ENCODE results near the gene TSPAN18.

Gene TSPAN18

DNA sequence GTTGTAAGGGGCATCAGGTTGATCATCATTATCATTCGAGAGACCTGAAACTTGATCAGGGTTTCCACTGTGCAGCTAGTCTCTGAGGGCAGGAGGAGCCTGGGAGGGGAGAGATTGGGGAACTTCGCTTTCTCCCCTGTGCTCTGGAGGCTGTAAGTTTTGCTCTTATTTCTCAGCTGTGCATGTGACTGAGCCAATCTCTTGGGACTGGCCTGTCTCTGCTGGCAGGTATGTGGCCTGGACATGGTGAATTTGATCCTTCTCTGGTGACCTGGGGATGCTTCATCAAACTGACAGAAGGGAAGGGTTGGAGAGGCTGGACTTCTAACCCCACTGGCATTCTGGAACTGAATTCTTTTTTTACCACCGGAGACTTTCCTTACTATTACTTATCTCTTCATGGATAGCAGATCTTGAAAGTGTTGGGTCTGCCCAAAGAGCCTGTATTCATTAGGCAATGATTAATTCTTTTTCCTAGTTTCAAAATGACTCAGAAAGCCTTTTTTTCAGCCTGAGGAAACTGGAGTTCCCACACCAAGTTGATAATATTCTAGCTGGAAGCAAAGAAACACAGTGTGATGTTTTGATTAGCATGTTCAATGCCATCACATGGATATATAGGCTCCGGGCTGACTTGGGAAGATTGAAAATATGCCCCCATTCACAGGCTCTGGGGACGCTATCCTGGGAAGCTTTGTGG is 36.5 kb downstream of the TSPAN18 start:
- Histone ChIP-seq H3K4me3 (ENCODE audit: low read length) (no peak overlapping the region), H3K79me2 (ENCODE audit: low read length) (no peaks in the 10 kb centered on the region), H3K36me3 (replicated peaks; ENCODE audit: insufficient read depth, low read length) (no peaks in the 10 kb centered on the region), H4K20me1 (ENCODE audit: insufficient read depth, low read length) (no peaks in the 10 kb centered on the region), H3K9me2 (replicated peaks; ENCODE audit: insufficient read depth, low read length) (no peaks in the 10 kb centered on the region), H3K4me1 (ENCODE audit: low read length) (no peaks in the 10 kb centered on the region), H3K4me2 (ENCODE audit: low read depth, low read length) (no peak overlapping the region), H3K27ac (ENCODE audit: low read length) (no peak overlapping the region), H3K27me3 (replicated peaks; ENCODE audit: insufficient read depth, low read length) (no peaks in the 10 kb centered on the region), H3K9ac (ENCODE audit: low read length) (no peak overlapping the region), H2AFZ (ENCODE audit: low read length) (no peak overlapping the region), H3K9me3 (replicated peaks; ENCODE audit: insufficient read depth, low read length) (no peaks in the 10 kb centered on the region), H3F3A (ENCODE audit: insufficient read depth, low read length) (no peaks in the 10 kb centered on the region)
- no peak for DNase-seq
- TF ChIP-seq EZH2phosphoT487 (IDR thresholded peaks at IDR 0.05; ENCODE audit: low read length) (no peak), EZH2 (optimal IDR thresholded peaks at IDR 0.05; ENCODE audit: low read depth, low read length) (no peak)
- TF ChIP-seq, protein P1, sequence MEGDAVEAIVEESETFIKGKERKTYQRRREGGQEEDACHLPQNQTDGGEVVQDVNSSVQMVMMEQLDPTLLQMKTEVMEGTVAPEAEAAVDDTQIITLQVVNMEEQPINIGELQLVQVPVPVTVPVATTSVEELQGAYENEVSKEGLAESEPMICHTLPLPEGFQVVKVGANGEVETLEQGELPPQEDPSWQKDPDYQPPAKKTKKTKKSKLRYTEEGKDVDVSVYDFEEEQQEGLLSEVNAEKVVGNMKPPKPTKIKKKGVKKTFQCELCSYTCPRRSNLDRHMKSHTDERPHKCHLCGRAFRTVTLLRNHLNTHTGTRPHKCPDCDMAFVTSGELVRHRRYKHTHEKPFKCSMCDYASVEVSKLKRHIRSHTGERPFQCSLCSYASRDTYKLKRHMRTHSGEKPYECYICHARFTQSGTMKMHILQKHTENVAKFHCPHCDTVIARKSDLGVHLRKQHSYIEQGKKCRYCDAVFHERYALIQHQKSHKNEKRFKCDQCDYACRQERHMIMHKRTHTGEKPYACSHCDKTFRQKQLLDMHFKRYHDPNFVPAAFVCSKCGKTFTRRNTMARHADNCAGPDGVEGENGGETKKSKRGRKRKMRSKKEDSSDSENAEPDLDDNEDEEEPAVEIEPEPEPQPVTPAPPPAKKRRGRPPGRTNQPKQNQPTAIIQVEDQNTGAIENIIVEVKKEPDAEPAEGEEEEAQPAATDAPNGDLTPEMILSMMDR (IDR thresholded peaks at IDR 0.05; ENCODE audit: low read length): no peak

GRCh38 chr11:44764583-44764982 is 37.8 kb downstream of the TSPAN18 start:
- H3F3A ChIP-seq (ENCODE audit: insufficient read depth, low read length): no peaks in the 10 kb centered on the region
- no peaks in the 10 kb centered on the region for H3K36me3 ChIP-seq (replicated peaks; ENCODE audit: insufficient read depth, low read length)
- H3K4me1 ChIP-seq (ENCODE audit: low read length): no peaks in the 10 kb centered on the region
- H3K4me3 ChIP-seq (ENCODE audit: low read length): no peak overlapping the region
- H2AFZ ChIP-seq (ENCODE audit: low read length): no peak overlapping the region
- no peaks in the 10 kb centered on the region for H3K27me3 ChIP-seq (replicated peaks; ENCODE audit: insufficient read depth, low read length)
- no peaks in the 10 kb centered on the region for H3K9me3 ChIP-seq (replicated peaks; ENCODE audit: insufficient read depth, low read length)
- no peak overlapping the region for H3K27ac ChIP-seq (ENCODE audit: low read length)
- no peaks in the 10 kb centered on the region for H3K9me2 ChIP-seq (replicated peaks; ENCODE audit: insufficient read depth, low read length)
- no peaks in the 10 kb centered on the region for H4K20me1 ChIP-seq (ENCODE audit: insufficient read depth, low read length)
- H3K79me2 ChIP-seq (ENCODE audit: low read length): no peaks in the 10 kb centered on the region
- TF ChIP-seq EZH2phosphoT487 (IDR thresholded peaks at IDR 0.05; ENCODE audit: low read length) (no peak), EZH2 (optimal IDR thresholded peaks at IDR 0.05; ENCODE audit: low read depth, low read length) (no peak)
- TF ChIP-seq, protein P1 (IDR thresholded peaks at IDR 0.05; ENCODE audit: low read length): no peak
- no peak for DNase-seq
- H3K9ac ChIP-seq (ENCODE audit: low read length): no peak overlapping the region
- H3K4me2 ChIP-seq (ENCODE audit: low read depth, low read length): no peak overlapping the region

- H3K27me3 ChIP-seq (replicated peaks; ENCODE audit: insufficient read depth, low read length): no peaks in the 10 kb centered on the region
- no peak overlapping the region for H3K27ac ChIP-seq (ENCODE audit: low read length)
- H4K20me1 ChIP-seq (ENCODE audit: insufficient read depth, low read length): no peaks in the 10 kb centered on the region
- no peaks in the 10 kb centered on the region for H3F3A ChIP-seq (ENCODE audit: insufficient read depth, low read length)
- no peaks in the 10 kb centered on the region for H3K4me1 ChIP-seq (ENCODE audit: low read length)
- H3K9me3 ChIP-seq (replicated peaks; ENCODE audit: insufficient read depth, low read length): no peaks in the 10 kb centered on the region
- H3K4me2 ChIP-seq (ENCODE audit: low read depth, low read length): no peak overlapping the region
- H2AFZ ChIP-seq (ENCODE audit: low read length): no peak overlapping the region
- no peak overlapping the region for H3K9ac ChIP-seq (ENCODE audit: low read length)
- H3K9me2 ChIP-seq (replicated peaks; ENCODE audit: insufficient read depth, low read length): no peaks in the 10 kb centered on the region
- no peak overlapping the region for H3K4me3 ChIP-seq (ENCODE audit: low read length)
- no peak for DNase-seq
- H3K36me3 ChIP-seq (replicated peaks; ENCODE audit: insufficient read depth, low read length): no peaks in the 10 kb centered on the region
- H3K79me2 ChIP-seq (ENCODE audit: low read length): no peaks in the 10 kb centered on the region
- no peak for TF ChIP-seq EZH2 (optimal IDR thresholded peaks at IDR 0.05; ENCODE audit: low read depth, low read length)
- no peak for TF ChIP-seq EZH2phosphoT487 (IDR thresholded peaks at IDR 0.05; ENCODE audit: low read length)
- TF ChIP-seq, protein P1 (IDR thresholded peaks at IDR 0.05; ENCODE audit: low read length): no peak
These were observed 38.3 kb downstream of the TSPAN18 start for GRCh38 chr11:44765026-44765595.
